Nephron (organoid): ENCODE data around the gene MYO15B.

Experiments
- H3K27ac Mint-ChIP-seq, 3 experiments: 2 replicates each; pipeline ENCODE4 v1.8.0; 2020; ENCODE audit warnings: mixed read lengths in 3 of 3, mild to moderate bottlenecking in 2 of 3, moderate library complexity in 1 of 3
- H3K27me3 Mint-ChIP-seq: 2 replicates; pipeline ENCODE4 v1.8.0; 2021; ENCODE audit warnings: low read depth, mild to moderate bottlenecking, moderate library complexity, mixed read lengths
- H3K36me3 Mint-ChIP-seq: 2 replicates; pipeline ENCODE4 v1.8.0; 2020; ENCODE audit warnings: low read depth, mixed read lengths
- H3K4me1 Mint-ChIP-seq: 2 replicates; pipeline ENCODE4 v1.8.0; 2020; ENCODE audit warnings: mixed read lengths
- H3K4me3 Mint-ChIP-seq, 3 experiments: 2 replicates each; pipeline ENCODE4 v1.8.0; 2020; ENCODE audit warnings: mild to moderate bottlenecking in 3 of 3, mixed read lengths in 3 of 3, moderate library complexity in 2 of 3
- H3K9me3 Mint-ChIP-seq: 2 replicates; pipeline ENCODE4 v1.8.0; 2020; ENCODE audit warnings: mixed read lengths
- CTCF ChIP-seq, 3 experiments: fragments of 200-600 bp; sonication (generic); IDR thresholded peaks; one replicate each; pipeline ENCODE4 v1.5.0; 2021; ENCODE audit warnings: antibody characterized with exemption in 3 of 3; ENCODE audit not compliant: unreplicated experiment in 3 of 3

Gene MYO15B

GRCh38 chr17:75652341-75652740, 64.7 kb downstream of the MYO15B start:
- no peaks in the 10 kb centered on the region for H3K9me3 Mint-ChIP-seq
- H3K27ac Mint-ChIP-seq = no peak overlapping the region
- no peaks in the 10 kb centered on the region for H3K4me1 Mint-ChIP-seq
- TF ChIP-seq CTCF (IDR thresholded peaks at IDR 0.05; ENCODE audit: unreplicated experiment in 3 of 3) = no peak
- no peaks in the 10 kb centered on the region for H3K27me3 Mint-ChIP-seq
- H3K4me3 Mint-ChIP-seq = no peak overlapping the region
- H3K36me3 Mint-ChIP-seq = peaks cover 43% of the 10 kb centered on the region

GRCh38 chr17:75652934-75653549, 65.4 kb downstream of the MYO15B start:
- Mint-ChIP-seq H3K4me3 (no peak overlapping the region), H3K9me3 (no peaks in the 10 kb centered on the region), H3K4me1 (no peaks in the 10 kb centered on the region), H3K27ac (peak overlapping the region in 1 of 3 experiments; percentile 43), H3K36me3 (peaks cover 41% of the 10 kb centered on the region), H3K27me3 (no peaks in the 10 kb centered on the region)
- peak; percentile 66 to 83 (median 77) for TF ChIP-seq CTCF (IDR thresholded peaks at IDR 0.05; ENCODE audit: unreplicated experiment in 3 of 3)

GRCh38 chr17:75654176-75654575, 66.6 kb downstream of the MYO15B start:
- Mint-ChIP-seq H3K36me3 (peaks cover 37% of the 10 kb centered on the region), H3K4me1 (no peaks in the 10 kb centered on the region), H3K27ac (no peak overlapping the region), H3K27me3 (no peaks in the 10 kb centered on the region), H3K4me3 (no peak overlapping the region), H3K9me3 (no peaks in the 10 kb centered on the region)
- no peak for TF ChIP-seq CTCF (IDR thresholded peaks at IDR 0.05; ENCODE audit: unreplicated experiment in 3 of 3)

- no peaks in the 10 kb centered on the region for H3K4me1 Mint-ChIP-seq
- H3K4me3 Mint-ChIP-seq = no peak overlapping the region
These were observed 70.6 kb downstream of the MYO15B start for GRCh38 chr17:75658237-75658636.

GRCh38 chr17:75661531-75661930, 73.9 kb downstream of the MYO15B start:
- Mint-ChIP-seq H3K36me3 (peaks cover 17% of the 10 kb centered on the region), H3K4me1 (peaks cover 5% of the 10 kb centered on the region), H3K9me3 (no peaks in the 10 kb centered on the region), H3K4me3 (no peak overlapping the region), H3K27me3 (no peaks in the 10 kb centered on the region), H3K27ac (no peak overlapping the region)
- no peak for TF ChIP-seq CTCF (IDR thresholded peaks at IDR 0.05; ENCODE audit: unreplicated experiment in 3 of 3)

More at GRCh38 chr17:75658237-75658636, 70.6 kb downstream of the MYO15B start:
- H3K36me3 Mint-ChIP-seq = peaks cover 20% of the 10 kb centered on the region
- no peaks in the 10 kb centered on the region for H3K9me3 Mint-ChIP-seq
- TF ChIP-seq CTCF (IDR thresholded peaks at IDR 0.05; ENCODE audit: unreplicated experiment in 3 of 3) = no peak
- no peaks in the 10 kb centered on the region for H3K27me3 Mint-ChIP-seq
- no peak overlapping the region for H3K27ac Mint-ChIP-seq

- peaks cover 10% of the 10 kb centered on the region for H3K36me3 Mint-ChIP-seq
- no peak for TF ChIP-seq CTCF (IDR thresholded peaks at IDR 0.05; ENCODE audit: unreplicated experiment in 3 of 3)
- no peak overlapping the region for H3K27ac Mint-ChIP-seq
- H3K9me3 Mint-ChIP-seq = no peaks in the 10 kb centered on the region
- H3K4me1 Mint-ChIP-seq = peaks cover 5% of the 10 kb centered on the region
- H3K27me3 Mint-ChIP-seq = no peaks in the 10 kb centered on the region
- no peak overlapping the region for H3K4me3 Mint-ChIP-seq
These were observed 74.9 kb downstream of the MYO15B start for GRCh38 chr17:75662511-75662910.
